ENCODE measurements around the gene PPP1R36.

DNA sequence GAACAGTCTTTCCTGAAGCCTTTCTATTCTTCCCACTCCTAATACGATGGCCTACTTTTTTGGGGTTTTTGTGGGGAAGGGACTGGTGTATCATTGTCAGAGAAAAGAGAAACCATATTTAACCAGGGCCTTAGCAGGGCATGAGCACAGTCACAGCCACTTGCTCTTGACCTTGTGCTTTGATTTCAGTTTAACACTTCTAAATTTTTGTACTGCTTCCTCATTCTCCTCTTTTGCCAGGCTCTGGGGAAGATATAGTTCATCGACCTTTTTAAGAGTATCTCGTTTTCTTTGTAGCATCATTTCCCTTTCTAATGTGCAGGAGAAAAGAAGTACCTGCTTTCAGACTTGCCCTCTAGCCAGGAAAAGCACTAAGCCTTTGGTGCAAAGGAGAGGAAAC, 43.0 kb upstream of the PPP1R36 start:
- TF ChIP-seq POLR2AphosphoS5 (IDR thresholded peaks at IDR 0.05; ENCODE audit: borderline replicate concordance, low read depth, low read length) (no peak), EZH2 (IDR thresholded peaks at IDR 0.05) (no peak), FOXP2 (optimal IDR thresholded peaks at IDR 0.05; ENCODE audit: control extremely low read depth, extremely low read length, insufficient read depth) (no peak)

Data from SK-N-MC (cell line).